Endothelial cell of umbilical vein (primary cell): Measurements from ENCODE around the gene KCNH6. TPM values are rescaled to one million over a fixed set of nuclear protein-coding genes. Genes with fewer than 3 reads are reported as not detected.

Experiments
- BruUV-seq: library from RNA; stranded (reverse); fragments of 400-500 nt; replicated peaks from 2 replicates; lab custom pipeline; 2021; lab: Mats Ljungman, UMichigan
- CTCF ChIA-PET: fragments of 300-600, 350-600 bp; sonication (Branson Sonifier 250); formaldehyde crosslinking; loops from one replicate; lab custom pipeline; 2021; ENCODE audit warnings: antibody characterized with exemption, inconsistent platforms; lab: Charles Lee
- POLR2A ChIA-PET: fragments of 300-600, 350-600 bp; sonication (Branson Sonifier 250); formaldehyde crosslinking; loops from one replicate; lab custom pipeline; 2021; ENCODE audit warnings: antibody characterized with exemption, inconsistent platforms; lab: Charles Lee
- DNase-seq: peaks from one replicate; pipeline ENCODE4 v3.0.0-alpha.2; 2011; ENCODE audit warnings: low read depth, low spot score
- FAIRE-seq: peaks from 2 replicates; lab custom pipeline; 2011; peaks lifted over from hg19 to GRCh38; lab: Jason Lieb, UNC
- H2AFZ ChIP-seq: 2 replicates; pipeline ENCODE4 v1.6.0; 2012; ENCODE audit warnings: low read depth, low read length, control low read depth, inconsistent platforms
- H3K27ac ChIP-seq: 2 replicates; pipeline ENCODE4 v1.5.1; 2011; ENCODE audit warnings: low read depth, mild to moderate bottlenecking, control low read depth, low read length, moderate library complexity; ENCODE audit not compliant: insufficient read depth
- H3K27me3 ChIP-seq, 2 experiments: 2 replicates each; pipeline versions ENCODE4 v1.6.0 to v1.6.1; 2011; ENCODE audit warnings: low read length in 2 of 2, mixed read lengths in 1 of 2; ENCODE audit not compliant: control insufficient read depth in 2 of 2, insufficient read depth in 2 of 2
- H3K36me3 ChIP-seq, 2 experiments: 2 replicates in 1 of 2; 3 replicates in 1 of 2; pipeline ENCODE4 v1.5.1; 2011; ENCODE audit warnings: low read length in 2 of 2, mild to moderate bottlenecking in 1 of 2, moderate library complexity in 1 of 2; ENCODE audit not compliant: control insufficient read depth in 2 of 2, insufficient read depth in 2 of 2; ENCODE audit errors: extremely low read depth in 1 of 2
- H3K4me1 ChIP-seq: 3 replicates; pipeline ENCODE4 v1.5.1; 2011; ENCODE audit warnings: mild to moderate bottlenecking, low read length; ENCODE audit not compliant: control insufficient read depth, insufficient read depth; ENCODE audit errors: extremely low read depth
- H3K4me2 ChIP-seq: 2 replicates; pipeline ENCODE4 v1.6.1; 2011; ENCODE audit warnings: low read length, control low read depth, mixed read lengths; ENCODE audit not compliant: insufficient read depth
- H3K4me3 ChIP-seq, 3 experiments: fragments of 200-600 bp in 1 of 3; sonication (generic), shearing (Covaris generic) in 1 of 3; replicated peaks in 1 of 3; 2 replicates each; pipeline ENCODE4 v1.5.1; 2011 to 2016; ENCODE audit warnings: control low read depth in 3 of 3, low read length in 3 of 3, mild to moderate bottlenecking in 2 of 3, inconsistent platforms in 1 of 3, low read depth in 1 of 3, moderate library complexity in 1 of 3; ENCODE audit not compliant: insufficient read depth in 1 of 3
- H3K79me2 ChIP-seq: 2 replicates; pipeline ENCODE4 v1.6.0; 2012; ENCODE audit warnings: low read length, inconsistent platforms; ENCODE audit not compliant: control insufficient read depth, insufficient read depth
- H3K9ac ChIP-seq: replicated peaks from 2 replicates; pipeline ENCODE3; 2011; ENCODE audit warnings: low read length, control low read depth; ENCODE audit not compliant: insufficient read depth; ENCODE audit errors: extremely low read depth
- H3K9me1 ChIP-seq: replicated peaks from 3 replicates; pipeline ENCODE4 v1.6.0; 2011; ENCODE audit warnings: mild to moderate bottlenecking, low read length; ENCODE audit not compliant: control insufficient read depth, insufficient read depth; ENCODE audit errors: extremely low read depth
- H3K9me3 ChIP-seq: replicated peaks from 2 replicates; pipeline ENCODE4 v1.5.1; 2012; ENCODE audit warnings: low read length, inconsistent platforms; ENCODE audit not compliant: control insufficient read depth, insufficient read depth
- H4K20me1 ChIP-seq: replicated peaks from 2 replicates; pipeline ENCODE3; 2011; ENCODE audit warnings: mild to moderate bottlenecking, low read length; ENCODE audit not compliant: control insufficient read depth, insufficient read depth; ENCODE audit errors: extremely low read depth
- CTCF ChIP-seq, 2 donors: IDR thresholded peaks; 1 replicate in 1 of 2; 2 replicates in 1 of 2; pipeline ENCODE4 v1.5.1; 2011; ENCODE audit warnings: low read length in 2 of 2, mild to moderate bottlenecking in 2 of 2, moderate library complexity in 2 of 2, control low read depth in 1 of 2, inconsistent platforms in 1 of 2, low read depth in 1 of 2; ENCODE audit not compliant: insufficient read depth in 1 of 2; ENCODE audit errors: extremely low read depth in 1 of 2
- EZH2 ChIP-seq: IDR thresholded peaks from 2 replicates; pipeline ENCODE4 v1.6.1; 2012; ENCODE audit warnings: borderline replicate concordance, low read depth, mild to moderate bottlenecking, moderate library complexity, low read length, inconsistent platforms; ENCODE audit not compliant: severe bottlenecking
- FOS ChIP-seq: IDR thresholded peaks from 2 replicates; pipeline ENCODE4 v1.6.1; 2011; ENCODE audit warnings: mild to moderate bottlenecking, low read length, moderate library complexity, borderline replicate concordance; ENCODE audit not compliant: insufficient read depth
- GATA2 ChIP-seq: IDR thresholded peaks from 2 replicates; pipeline ENCODE4 v1.7.0; 2011; ENCODE audit warnings: low read depth, mild to moderate bottlenecking, moderate library complexity, mixed read lengths, low read length; ENCODE audit not compliant: insufficient read length, insufficient read depth
- JUN ChIP-seq: IDR thresholded peaks from 2 replicates; pipeline ENCODE4 v1.6.1; 2011; ENCODE audit warnings: borderline replicate concordance, low read depth; ENCODE audit not compliant: insufficient read length, insufficient read depth
- MAX ChIP-seq: IDR thresholded peaks from 2 replicates; pipeline ENCODE4 v1.6.1; 2011; ENCODE audit not compliant: insufficient read depth, insufficient read length
- MYC ChIP-seq: IDR thresholded peaks from one replicate; pipeline ENCODE4 v1.6.1; 2011; ENCODE audit warnings: mild to moderate bottlenecking, low read depth, low read length
- POLR2A ChIP-seq: IDR thresholded peaks from 2 replicates; pipeline ENCODE4 v1.6.1; 2012; ENCODE audit warnings: low read depth, mild to moderate bottlenecking, control low read depth, low read length
- dilution Hi-C: fragments of 300-500 bp; cut with MboI; formaldehyde crosslinking; loops from one replicate; pipeline ENCODE4 v1.15.0; 2019; ENCODE audit warnings: low sequenced_read_pairs; ENCODE audit not compliant: extremely low pct_ligation_motif_present
- intact Hi-C: fragments of 100-400 bp; cut with micrococcal nuclease; formaldehyde crosslinking; loops from one replicate; pipeline ENCODE4 v1.10.0; 2022
- polyA plus RNA-seq, 4 experiments: library from polyadenylated mRNA; depleted of rRNA in 3 of 4; stranded (reverse) in 3 of 4; unstranded in 1 of 4; fragments of >200 nt; gene quantifications; 2 replicates each; pipeline versions ENCODE4 v1.2.1 to v1.2.3, GENCODE V29; 2011 to 2012; ENCODE audit warnings: missing spikeins in 1 of 4
- total RNA-seq: library from RNA; stranded (reverse); gene quantifications from 2 replicates; pipeline ENCODE4 v1.2.3, GENCODE V29; 2021

Gene KCNH6
- total and polyA plus RNA-seq, 2 donors (not counting 3 experiments of a cell fraction or from before 2014, with no cell fraction given) = 0.07 TPM; not detected in 1

GRCh38 chr17:63531022-63531965 is 8.1 kb downstream of the KCNH6 start:
- CTCF ChIA-PET = interaction anchor here (0.9 kb wide), 1 partner anchor 106 kb away, joined by 5 read pairs; no protein-coding TSS in a partner anchor
- Histone ChIP-seq H3K27ac (no peak overlapping the region), H3K4me1 (no peaks in the 10 kb centered on the region), H3K4me2 (no peak overlapping the region), H3K4me3 (no peak overlapping the region), H3K9me3 (no peaks in the 10 kb centered on the region), H3K9me1 (no peaks in the 10 kb centered on the region), H3K27me3 (no peaks in the 10 kb centered on the region), H2AFZ (no peak overlapping the region), H3K36me3 (no peaks in the 10 kb centered on the region), H4K20me1 (no peaks in the 10 kb centered on the region), H3K79me2 (no peaks in the 10 kb centered on the region), H3K9ac (no peak overlapping the region)
- no peak for DNase-seq
- dilution Hi-C loops = no loop called here
- no peak for FAIRE-seq
- POLR2A ChIA-PET = no interaction called here
- no TSS peak for BruUV-seq
- intact Hi-C loops = no loop called here
- TF ChIP-seq MAX (no peak), MYC (no peak), JUN (no peak), POLR2A (no peak), EZH2 (no peak)

GRCh38 chr17:63533433-63534077 is 10.4 kb downstream of the KCNH6 start:
- intact Hi-C loops (no loop called here), dilution Hi-C loops (no loop called here)
- Histone ChIP-seq H4K20me1 (no peaks in the 10 kb centered on the region), H3K4me3 (no peak overlapping the region), H3K4me1 (no peaks in the 10 kb centered on the region), H3K36me3 (no peaks in the 10 kb centered on the region), H3K9ac (no peak overlapping the region), H3K9me3 (no peaks in the 10 kb centered on the region), H3K79me2 (no peaks in the 10 kb centered on the region), H2AFZ (no peak overlapping the region), H3K27ac (no peak overlapping the region), H3K27me3 (peaks cover 10% of the 10 kb centered on the region in 2 experiments), H3K9me1 (no peaks in the 10 kb centered on the region), H3K4me2 (no peak overlapping the region)
- no peak for DNase-seq
- TF ChIP-seq POLR2A (no peak), EZH2 (no peak), GATA2 (no peak), FOS (no peak), MYC (no peak), JUN (no peak), CTCF (IDR thresholded peaks at IDR 0.05; ENCODE audit: extremely low read depth in 1 of 2, insufficient read depth in 1 of 2, low read depth in 1 of 2, low read length in 2 of 2) (no peak)
- CTCF ChIA-PET = interaction anchor here (1.6 kb wide), 1 partner anchor 108 kb away, joined by 4 read pairs; no protein-coding TSS in a partner anchor
- FAIRE-seq = no peak
- no TSS peak for BruUV-seq
- POLR2A ChIA-PET = no interaction called here
